B cell (primary cell): ENCODE measurements around the gene RNF10. TPM values are rescaled to one million over a fixed set of nuclear protein-coding genes. Genes with fewer than 3 reads are reported as not detected.

ENCODE experiments used
- ATAC-seq: fragments of 200-7000 bp; cut with Tn5 transposase; one replicate; pipeline ENCODE4 v1.10.0; 2021; ENCODE audit warnings: low read depth, mild to moderate bottlenecking, moderate number of reproducible peaks, moderate library complexity
- CTCF ChIA-PET: fragments of 350-600 bp; sonication (Branson Sonifier 250); formaldehyde crosslinking; loops from one replicate; lab custom pipeline; 2021; ENCODE audit warnings: antibody characterized with exemption, inconsistent platforms; lab: Charles Lee
- POLR2A ChIA-PET: fragments of 350-600 bp; sonication (Branson Sonifier 250); formaldehyde crosslinking; loops from one replicate; lab custom pipeline; 2021; ENCODE audit warnings: antibody characterized with exemption; lab: Charles Lee
- DNase-seq: peaks from one replicate; pipeline ENCODE4 v3.0.0; 2013
- H2AFZ ChIP-seq: 2 replicates; pipeline ENCODE4 v1.6.1; 2012; ENCODE audit warnings: mild to moderate bottlenecking, low read depth, low read length; ENCODE audit not compliant: insufficient read depth, poor library complexity, severe bottlenecking
- H3K27ac ChIP-seq, 2 donors: 1 replicate in 1 of 2; 2 replicates in 1 of 2; pipeline ENCODE4 v1.5.1; 2012 to 2013; ENCODE audit warnings: low read length in 2 of 2, mild to moderate bottlenecking in 2 of 2, moderate library complexity in 1 of 2
- H3K27me3 ChIP-seq, 4 experiments: fragments of 200-600 bp in 1 of 4; sonication (generic) in 1 of 4; replicated peaks in 1 of 4; 1 replicate in 2 of 4; 2 replicates in 2 of 4; pipeline versions ENCODE4 v1.6.1 to v1.7.0; 2013 to 2016; ENCODE audit warnings: low read length in 3 of 4, mild to moderate bottlenecking in 2 of 4, mixed read lengths in 1 of 4, moderate library complexity in 1 of 4; ENCODE audit not compliant: insufficient read depth in 4 of 4, control insufficient read depth in 3 of 4; ENCODE audit errors: control extremely low read depth in 1 of 4
- H3K36me3 ChIP-seq, 2 experiments: replicated peaks in 1 of 2; 1 replicate in 1 of 2; 2 replicates in 1 of 2; pipeline versions ENCODE4 v1.6.1 to v1.7.1; 2013; ENCODE audit warnings: low read length in 1 of 2; ENCODE audit not compliant: insufficient read depth in 2 of 2, control insufficient read depth in 1 of 2; ENCODE audit errors: control extremely low read depth in 1 of 2, extremely low read depth in 1 of 2
- H3K4me1 ChIP-seq, 2 donors: fragments of 200-600 bp in 1 of 2; sonication (generic) in 1 of 2; 1 replicate in 1 of 2; 2 replicates in 1 of 2; pipeline versions ENCODE4 v1.5.1 to v1.6.1; 2013 to 2017; ENCODE audit warnings: low read length in 2 of 2; ENCODE audit not compliant: control insufficient read depth in 2 of 2, insufficient read depth in 2 of 2
- H3K4me2 ChIP-seq: replicated peaks from 2 replicates; pipeline ENCODE3; 2012; ENCODE audit warnings: mild to moderate bottlenecking, low read depth, low read length; ENCODE audit not compliant: poor library complexity, severe bottlenecking
- H3K4me3 ChIP-seq, 5 experiments: fragments of 200-600 bp in 1 of 5; sonication (generic) in 1 of 5; 1 replicate in 3 of 5; 2 replicates in 2 of 5; pipeline versions ENCODE4 v1.5.1 to v1.7.0; 2011 to 2016; ENCODE audit warnings: low read length in 4 of 5, mild to moderate bottlenecking in 4 of 5, low read depth in 2 of 5, control low read depth in 1 of 5, moderate library complexity in 1 of 5; ENCODE audit not compliant: insufficient read depth in 1 of 5; ENCODE audit errors: control extremely low read depth in 1 of 5, extremely low read depth in 1 of 5
- H3K79me2 ChIP-seq: fragments of 200-600 bp; sonication (generic); one replicate; pipeline ENCODE4 v1.6.0; 2016; ENCODE audit warnings: low read length; ENCODE audit not compliant: control insufficient read depth, insufficient read depth
- H3K9ac ChIP-seq: fragments of 200-600 bp; sonication (generic); 2 replicates; pipeline ENCODE4 v1.6.1; 2017; ENCODE audit warnings: mild to moderate bottlenecking, low read length, moderate library complexity
- H3K9me3 ChIP-seq, 3 donors: one replicate each; pipeline versions ENCODE4 v1.6.1 to v1.7.1; 2013; ENCODE audit warnings: low read length in 2 of 3; ENCODE audit not compliant: control insufficient read depth in 2 of 3, insufficient read depth in 1 of 3; ENCODE audit errors: control extremely low read depth in 1 of 3
- H4K20me1 ChIP-seq: 2 replicates; pipeline ENCODE4 v1.6.0; 2012; ENCODE audit warnings: mild to moderate bottlenecking, low read length; ENCODE audit not compliant: insufficient read depth, control insufficient read depth, poor library complexity, severe bottlenecking
- H3K27ac Mint-ChIP-seq: one replicate; pipeline ENCODE4 v1.8.0; 2021; ENCODE audit warnings: mixed read lengths
- H3K27me3 Mint-ChIP-seq: one replicate; pipeline ENCODE4 v1.8.0; 2021; ENCODE audit warnings: mixed read lengths
- H3K4me1 Mint-ChIP-seq: one replicate; pipeline ENCODE4 v1.8.0; 2021; ENCODE audit warnings: mixed read lengths
- H3K4me3 Mint-ChIP-seq: one replicate; pipeline ENCODE4 v1.8.0; 2021; ENCODE audit warnings: mixed read lengths
- H3K9me3 Mint-ChIP-seq: one replicate; pipeline ENCODE4 v1.8.0; 2022; ENCODE audit warnings: mixed read lengths; ENCODE audit not compliant: insufficient read depth
- EZH2 ChIP-seq: IDR thresholded peaks from 2 replicates; pipeline ENCODE4 v1.6.1; 2012; ENCODE audit warnings: borderline replicate concordance, low read depth, mild to moderate bottlenecking, moderate library complexity, low read length; ENCODE audit not compliant: insufficient read depth, poor library complexity, severe bottlenecking
- WGBS: methylation state at CpG from one replicate; pipeline ENCODE4 v1.1.5; 2013; ENCODE audit warnings: missing lambda C conversion rate; ENCODE audit not compliant: insufficient coverage; 5-methylcytosine and 5-hydroxymethylcytosine counted together
- intact Hi-C: fragments of 100-400 bp; cut with micrococcal nuclease; formaldehyde crosslinking; loops from one replicate; pipeline ENCODE4 v1.10.0; 2022
- polyA plus RNA-seq: library from polyadenylated mRNA; depleted of rRNA; stranded (reverse); fragments of >200 nt; gene quantifications from 2 replicates; pipeline ENCODE4 v1.2.3, GENCODE V29; 2012
- total RNA-seq, 2 donors: library from RNA; stranded (reverse); fragments of 120-200 nt in 1 of 2; gene quantifications; 1 replicate in 1 of 2; 2 replicates in 1 of 2; pipeline versions ENCODE4 v1.2.3 to v1.2.4, GENCODE V29; 2013 to 2022
- TF ChIP-seq, protein P1 (sequence below): fragments of 200-600 bp; IDR thresholded peaks from one replicate; pipeline ENCODE4 v1.8.0; 2022; ENCODE audit warnings: antibody characterized with exemption, mild to moderate bottlenecking

RNF10 gene
- total and polyA plus RNA-seq, 2 donors (not counting 1 experiment from before 2014, with no cell fraction given): 163 to 236 TPM

DNA sequence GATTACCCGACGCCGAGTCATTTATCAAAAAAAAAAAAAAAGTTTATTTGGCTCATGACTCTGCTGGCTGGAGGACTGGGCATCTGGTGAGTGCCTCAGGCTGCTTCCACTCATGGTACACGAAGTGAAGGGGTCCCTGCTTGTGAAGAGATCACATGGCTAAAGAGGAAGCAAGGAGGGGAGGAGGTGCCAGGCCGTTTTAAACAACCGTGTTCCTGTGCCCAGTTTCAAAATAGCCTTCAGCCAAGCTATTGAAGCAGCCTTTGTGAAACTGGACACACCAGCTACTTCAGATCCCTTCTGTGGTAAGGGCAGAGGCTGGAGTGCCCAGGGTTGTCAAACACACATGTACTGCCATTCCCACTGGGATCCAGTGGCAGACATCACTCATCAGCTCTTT, 39.4 kb downstream of the RNF10 start:
- 57% methylated on average over 3 of the region's 6 CpGs for whole genome bisulfite sequencing
- no peaks in the 10 kb centered on the region for H3K79me2 ChIP-seq
- no peaks in the 10 kb centered on the region for H3K9me3 ChIP-seq
- ATAC-seq: no peak
- H3K9ac ChIP-seq: no peak overlapping the region
- H3K4me2 ChIP-seq: no peak overlapping the region
- no peak overlapping the region for H3K4me3 Mint-ChIP-seq
- no peak overlapping the region for H2AFZ ChIP-seq
- H4K20me1 ChIP-seq: peaks cover 16% of the 10 kb centered on the region
- ChIA-PET CTCF (no interaction called here), POLR2A (no interaction called here)
- no peaks in the 10 kb centered on the region for H3K4me1 ChIP-seq
- H3K4me3 ChIP-seq: no peak overlapping the region
- no peak for DNase-seq
- peaks cover 24 to 80% of the 10 kb centered on the region in 2 experiments for H3K36me3 ChIP-seq
- no peaks in the 10 kb centered on the region for H3K4me1 Mint-ChIP-seq
- H3K27ac Mint-ChIP-seq: no peak overlapping the region
- H3K27ac ChIP-seq: no peak overlapping the region
- intact Hi-C loops: no loop called here
- no peaks in the 10 kb centered on the region for H3K27me3 ChIP-seq
- H3K27me3 Mint-ChIP-seq: no peaks in the 10 kb centered on the region
- TF ChIP-seq, protein P1, sequence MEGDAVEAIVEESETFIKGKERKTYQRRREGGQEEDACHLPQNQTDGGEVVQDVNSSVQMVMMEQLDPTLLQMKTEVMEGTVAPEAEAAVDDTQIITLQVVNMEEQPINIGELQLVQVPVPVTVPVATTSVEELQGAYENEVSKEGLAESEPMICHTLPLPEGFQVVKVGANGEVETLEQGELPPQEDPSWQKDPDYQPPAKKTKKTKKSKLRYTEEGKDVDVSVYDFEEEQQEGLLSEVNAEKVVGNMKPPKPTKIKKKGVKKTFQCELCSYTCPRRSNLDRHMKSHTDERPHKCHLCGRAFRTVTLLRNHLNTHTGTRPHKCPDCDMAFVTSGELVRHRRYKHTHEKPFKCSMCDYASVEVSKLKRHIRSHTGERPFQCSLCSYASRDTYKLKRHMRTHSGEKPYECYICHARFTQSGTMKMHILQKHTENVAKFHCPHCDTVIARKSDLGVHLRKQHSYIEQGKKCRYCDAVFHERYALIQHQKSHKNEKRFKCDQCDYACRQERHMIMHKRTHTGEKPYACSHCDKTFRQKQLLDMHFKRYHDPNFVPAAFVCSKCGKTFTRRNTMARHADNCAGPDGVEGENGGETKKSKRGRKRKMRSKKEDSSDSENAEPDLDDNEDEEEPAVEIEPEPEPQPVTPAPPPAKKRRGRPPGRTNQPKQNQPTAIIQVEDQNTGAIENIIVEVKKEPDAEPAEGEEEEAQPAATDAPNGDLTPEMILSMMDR: no peak
- no peak for TF ChIP-seq EZH2
- no peaks in the 10 kb centered on the region for H3K9me3 Mint-ChIP-seq

GRCh38 chr12:120574106-120574505, 40.0 kb downstream of the RNF10 start:
- POLR2A ChIA-PET: no interaction called here
- no peaks in the 10 kb centered on the region for H3K79me2 ChIP-seq
- ATAC-seq: no peak
- CTCF ChIA-PET: no interaction called here
- H2AFZ ChIP-seq: no peak overlapping the region
- H3K4me3 ChIP-seq: no peak overlapping the region
- H3K9ac ChIP-seq: no peak overlapping the region
- H3K36me3 ChIP-seq: peaks cover 19 to 81% of the 10 kb centered on the region in 2 experiments
- no peaks in the 10 kb centered on the region for H3K4me1 ChIP-seq
- no peaks in the 10 kb centered on the region for H3K27me3 ChIP-seq
- Mint-ChIP-seq H3K4me1 (no peaks in the 10 kb centered on the region), H3K27me3 (no peaks in the 10 kb centered on the region), H3K9me3 (no peaks in the 10 kb centered on the region), H3K27ac (no peak overlapping the region), H3K4me3 (no peak overlapping the region)
- no peaks in the 10 kb centered on the region for H3K9me3 ChIP-seq
- H3K27ac ChIP-seq: no peak overlapping the region
- TF ChIP-seq, protein P1: no peak
- no peak for TF ChIP-seq EZH2
- DNase-seq: no peak
- H3K4me2 ChIP-seq: no peak overlapping the region
- intact Hi-C loops: no loop called here
- H4K20me1 ChIP-seq: peaks cover 16% of the 10 kb centered on the region
- no CpG with 5 or more reads among the region's 2 CpGs for WGBS
